HepG2 (cell line): ENCODE results near the gene SAMD10. TPM values are rescaled to one million over a fixed set of nuclear protein-coding genes. Genes with fewer than 3 reads are reported as not detected.

Experiments
- ARNT ChIP-seq: fragments of 450-650 bp; IDR thresholded peaks from 2 replicates; pipeline ENCODE4 v1.6.1; 2017
- CC2D1A ChIP-seq: sonication (generic); formaldehyde crosslinking; IDR thresholded peaks from 2 replicates; pipeline ENCODE4 v1.8.1; 2023; ENCODE audit warnings: mild to moderate bottlenecking, missing genetic modification reagents
- GZF1 ChIP-seq: sonication (generic); formaldehyde crosslinking; IDR thresholded peaks from 2 replicates; pipeline ENCODE4 v1.5.1; 2020; ENCODE audit warnings: mild to moderate bottlenecking, missing genetic modification reagents
- HMG20B ChIP-seq: conservative IDR thresholded peaks from 2 replicates; pipeline ENCODE4 v1.6.1; 2016; ENCODE audit warnings: missing genetic modification reagents, missing compliant biosample characterization
- HNRNPUL1 ChIP-seq: fragments of 200-400 bp; formaldehyde crosslinking; IDR thresholded peaks from 2 replicates; pipeline ENCODE4 v1.6.1; 2017; ENCODE audit warnings: low read depth, mild to moderate bottlenecking, low read length, moderate library complexity
- IRF2 ChIP-seq: IDR thresholded peaks from 2 replicates; pipeline ENCODE4 v1.6.1; 2018; ENCODE audit warnings: missing genetic modification reagents, missing compliant biosample characterization
- KAT7 ChIP-seq: IDR thresholded peaks from 2 replicates; pipeline ENCODE4 v1.6.1; 2018; ENCODE audit warnings: borderline replicate concordance, missing compliant biosample characterization
- KAT8 ChIP-seq: IDR thresholded peaks from 2 replicates; pipeline ENCODE4 v1.6.1; 2016; ENCODE audit warnings: missing genetic modification reagents, missing compliant biosample characterization
- KLF11 ChIP-seq: IDR thresholded peaks from 2 replicates; pipeline ENCODE4 v1.6.1; 2016; ENCODE audit warnings: missing compliant biosample characterization
- MEF2D ChIP-seq: sonication (generic); formaldehyde crosslinking; IDR thresholded peaks from 2 replicates; pipeline ENCODE4 v1.5.1; 2020; ENCODE audit warnings: mild to moderate bottlenecking, missing genetic modification reagents
- MIER2 ChIP-seq: IDR thresholded peaks from 2 replicates; pipeline ENCODE4 v1.6.1; 2016; ENCODE audit warnings: missing biosample characterization, missing genetic modification reagents
- PRPF4 ChIP-seq: fragments of 200-400 bp; formaldehyde crosslinking; IDR thresholded peaks from 2 replicates; pipeline ENCODE4 v1.6.1; 2016; ENCODE audit warnings: low read length, low read depth; ENCODE audit not compliant: poor library complexity, severe bottlenecking
- RAD21 ChIP-seq: fragments of 450-650 bp; formaldehyde crosslinking; IDR thresholded peaks from 2 replicates; pipeline ENCODE4 v1.5.0; 2020; ENCODE audit warnings: mild to moderate bottlenecking
- SATB2 ChIP-seq: sonication (generic); formaldehyde crosslinking; IDR thresholded peaks from 2 replicates; pipeline ENCODE4 v1.5.0; 2020; ENCODE audit warnings: missing genetic modification reagents
- STAG1 ChIP-seq: sonication (generic); formaldehyde crosslinking; IDR thresholded peaks from 2 replicates; pipeline ENCODE4 v1.4.0; 2020; ENCODE audit warnings: missing genetic modification reagents
- WIZ ChIP-seq: sonication (generic); formaldehyde crosslinking; IDR thresholded peaks from 2 replicates; pipeline ENCODE4 v1.5.1; 2020; ENCODE audit warnings: mild to moderate bottlenecking, missing genetic modification reagents
- ZMYM4 ChIP-seq: sonication (generic); formaldehyde crosslinking; IDR thresholded peaks from 2 replicates; pipeline ENCODE4 v1.8.1; 2023; ENCODE audit warnings: mild to moderate bottlenecking, missing genetic modification reagents
- ZNF121 ChIP-seq: sonication (generic); formaldehyde crosslinking; IDR thresholded peaks from 2 replicates; pipeline ENCODE4 v1.5.0; 2020; ENCODE audit warnings: mild to moderate bottlenecking, missing genetic modification reagents
- ZNF256 ChIP-seq: sonication (generic); formaldehyde crosslinking; conservative IDR thresholded peaks from 2 replicates; pipeline ENCODE4 v1.4.0; 2020; ENCODE audit warnings: missing genetic modification reagents
- ZNF446 ChIP-seq: sonication (generic); formaldehyde crosslinking; IDR thresholded peaks from 2 replicates; pipeline ENCODE4 v1.5.0; 2020; ENCODE audit warnings: mild to moderate bottlenecking, missing genetic modification reagents
- ZNF614 ChIP-seq: IDR thresholded peaks from 2 replicates; pipeline ENCODE4 v1.6.1; 2018; ENCODE audit warnings: missing biosample characterization, missing genetic modification reagents, inconsistent platforms, borderline replicate concordance
- ZNF672 ChIP-seq: sonication (generic); formaldehyde crosslinking; IDR thresholded peaks from 2 replicates; pipeline ENCODE4 v1.8.1; 2022; ENCODE audit warnings: missing genetic modification reagents
- ZNF775 ChIP-seq: sonication (generic); formaldehyde crosslinking; IDR thresholded peaks from 2 replicates; pipeline ENCODE4 v1.4.0; 2020; ENCODE audit warnings: missing genetic modification reagents, mild to moderate bottlenecking, moderate library complexity, borderline replicate concordance
- ZNF839 ChIP-seq: sonication (generic); formaldehyde crosslinking; IDR thresholded peaks from 2 replicates; pipeline ENCODE4 v1.4.0; 2020; ENCODE audit warnings: missing genetic modification reagents, mild to moderate bottlenecking, borderline replicate concordance
- ZNF841 ChIP-seq: sonication (generic); formaldehyde crosslinking; IDR thresholded peaks from 2 replicates; pipeline ENCODE4 v1.8.1; 2023; ENCODE audit warnings: missing genetic modification reagents, borderline replicate concordance
- polyA plus RNA-seq, 8 experiments: library from polyadenylated mRNA; depleted of rRNA in 3 of 8; stranded (reverse) in 7 of 8; unstranded in 1 of 8; fragments of >200 nt; fragmentation: Illumina TruSeq in 4 of 8; extraction: Trizol in 4 of 8; gene quantifications; 2 replicates each; pipeline versions ENCODE4 v1.2.1 to v1.2.3, GENCODE V29; 2011 to 2016; ENCODE audit warnings: low read depth in 4 of 8, missing spikeins in 1 of 8, mixed read lengths in 1 of 8; ENCODE audit not compliant: insufficient read depth in 1 of 8
- total RNA-seq, 5 experiments: library from RNA; depleted of rRNA; stranded (reverse); fragments of >200 nt; fragmentation: Illumina TruSeq; extraction: Trizol; gene quantifications; 2 replicates each; pipeline ENCODE4 v1.2.3, GENCODE V29; 2016; ENCODE audit warnings: low read depth in 1 of 5
- TF ChIP-seq, protein P1 (sequence below): sonication (generic); formaldehyde crosslinking; IDR thresholded peaks from 2 replicates; pipeline ENCODE4 v1.4.0; 2020; ENCODE audit warnings: missing genetic modification reagents
- TF ChIP-seq, protein P2 (sequence below): sonication (generic); formaldehyde crosslinking; IDR thresholded peaks from 2 replicates; pipeline ENCODE4 v1.8.1; 2023; ENCODE audit warnings: missing genetic modification reagents, inconsistent platforms, borderline replicate concordance
- TF ChIP-seq, protein P3 (sequence below): sonication (generic); formaldehyde crosslinking; IDR thresholded peaks from 2 replicates; pipeline ENCODE4 v1.4.0; 2020; ENCODE audit warnings: low read depth, mild to moderate bottlenecking, missing genetic modification reagents
- TF ChIP-seq, protein P4 (sequence below): sonication (generic); formaldehyde crosslinking; IDR thresholded peaks from 2 replicates; pipeline ENCODE4 v1.9.0; 2021; ENCODE audit warnings: missing genetic modification reagents, borderline replicate concordance

Gene SAMD10
- total and polyA plus RNA-seq, 2 of the 13 experiments (the other 11 are each of a cell fraction or from before 2014, with no cell fraction given) = 6.1 to 11.0 TPM

DNA sequence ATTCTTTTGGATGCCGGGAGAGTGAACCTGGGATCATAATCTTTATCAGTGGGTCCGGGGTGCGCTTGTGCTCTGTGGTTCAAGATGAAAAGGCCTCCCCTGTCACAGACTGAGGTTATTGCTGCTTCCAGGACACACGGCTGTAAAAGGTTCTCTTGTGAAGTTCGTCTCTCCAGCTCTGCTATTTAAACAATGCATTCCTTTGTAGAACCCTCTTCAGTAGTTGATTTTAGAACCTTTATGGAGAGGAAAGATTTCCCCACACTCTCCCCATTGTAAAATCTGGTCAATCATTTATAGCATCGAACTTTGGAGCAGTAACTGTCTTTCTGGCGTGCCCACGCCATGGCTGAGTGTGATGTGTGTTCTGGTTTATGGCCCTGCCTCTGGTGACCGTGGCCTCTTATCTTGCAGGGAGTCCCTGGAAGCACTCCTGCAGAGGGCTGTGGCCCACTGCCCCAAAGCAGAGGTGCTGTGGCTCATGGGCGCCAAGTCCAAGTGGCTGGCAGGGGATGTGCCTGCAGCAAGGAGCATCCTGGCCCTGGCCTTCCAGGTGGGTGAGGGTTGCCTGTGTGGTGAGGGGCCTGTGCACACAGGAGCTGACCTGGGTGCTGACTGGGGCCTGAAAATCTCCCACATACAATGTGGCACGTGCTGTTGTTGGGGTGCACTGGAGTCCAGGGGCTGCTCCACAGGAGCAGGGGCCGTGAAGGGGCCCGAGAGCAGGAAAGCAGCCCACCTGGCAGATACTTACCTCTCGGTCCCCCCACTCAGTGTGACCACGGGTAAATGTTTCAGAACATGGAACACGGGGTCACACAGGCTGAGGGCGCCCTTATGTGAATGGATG, 44.9 kb upstream of the SAMD10 start (continued):
- TF ChIP-seq ZNF672 (CRISPR knock-in tag) (no peak), WIZ (CRISPR knock-in tag) (no peak), ZNF614 (CRISPR knock-in tag) (peak; percentile 49), ZNF839 (CRISPR knock-in tag) (no peak; the same call in 1 of the 2 replicates), ZNF841 (CRISPR knock-in tag) (no peak), MIER2 (CRISPR knock-in tag) (peak; percentile 90), ARNT (no peak), KAT8 (CRISPR knock-in tag) (peak; percentile 76; the same call in 1 of the 2 replicates), PRPF4 (peak; percentile 19), HNRNPUL1 (no peak), ZNF121 (CRISPR knock-in tag) (peak; percentile 59), GZF1 (CRISPR knock-in tag) (peak; percentile 80; the same call in 1 of the 2 replicates), ZNF256 (CRISPR knock-in tag) (no peak), IRF2 (peak; percentile 52; the same call in 1 of the 2 replicates), ZNF775 (CRISPR knock-in tag) (peak; percentile 63; the same call in 1 of the 2 replicates), RAD21 (peak; percentile 72), KLF11 (no peak), ZMYM4 (CRISPR knock-in tag) (peak; percentile 63), MEF2D (CRISPR knock-in tag) (peak; percentile 77), CC2D1A (CRISPR knock-in tag) (no peak), STAG1 (peak; percentile 25; the same call in 1 of the 2 replicates), KAT7 (CRISPR knock-in tag) (no peak), SATB2 (CRISPR knock-in tag) (no peak), ZNF446 (no peak), HMG20B (CRISPR knock-in tag) (0 out of 2 replicates have a peak, but pooled peaks have one; percentile 32)
- TF ChIP-seq, protein P1, sequence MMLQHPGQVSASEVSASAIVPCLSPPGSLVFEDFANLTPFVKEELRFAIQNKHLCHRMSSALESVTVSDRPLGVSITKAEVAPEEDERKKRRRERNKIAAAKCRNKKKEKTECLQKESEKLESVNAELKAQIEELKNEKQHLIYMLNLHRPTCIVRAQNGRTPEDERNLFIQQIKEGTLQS = peak; percentile 31; the same call in 1 of the 2 replicates
- TF ChIP-seq, protein P2, sequence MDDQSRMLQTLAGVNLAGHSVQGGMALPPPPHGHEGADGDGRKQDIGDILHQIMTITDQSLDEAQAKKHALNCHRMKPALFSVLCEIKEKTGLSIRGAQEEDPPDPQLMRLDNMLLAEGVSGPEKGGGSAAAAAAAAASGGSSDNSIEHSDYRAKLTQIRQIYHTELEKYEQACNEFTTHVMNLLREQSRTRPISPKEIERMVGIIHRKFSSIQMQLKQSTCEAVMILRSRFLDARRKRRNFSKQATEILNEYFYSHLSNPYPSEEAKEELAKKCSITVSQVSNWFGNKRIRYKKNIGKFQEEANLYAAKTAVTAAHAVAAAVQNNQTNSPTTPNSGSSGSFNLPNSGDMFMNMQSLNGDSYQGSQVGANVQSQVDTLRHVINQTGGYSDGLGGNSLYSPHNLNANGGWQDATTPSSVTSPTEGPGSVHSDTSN = no peak
- TF ChIP-seq, protein P3, sequence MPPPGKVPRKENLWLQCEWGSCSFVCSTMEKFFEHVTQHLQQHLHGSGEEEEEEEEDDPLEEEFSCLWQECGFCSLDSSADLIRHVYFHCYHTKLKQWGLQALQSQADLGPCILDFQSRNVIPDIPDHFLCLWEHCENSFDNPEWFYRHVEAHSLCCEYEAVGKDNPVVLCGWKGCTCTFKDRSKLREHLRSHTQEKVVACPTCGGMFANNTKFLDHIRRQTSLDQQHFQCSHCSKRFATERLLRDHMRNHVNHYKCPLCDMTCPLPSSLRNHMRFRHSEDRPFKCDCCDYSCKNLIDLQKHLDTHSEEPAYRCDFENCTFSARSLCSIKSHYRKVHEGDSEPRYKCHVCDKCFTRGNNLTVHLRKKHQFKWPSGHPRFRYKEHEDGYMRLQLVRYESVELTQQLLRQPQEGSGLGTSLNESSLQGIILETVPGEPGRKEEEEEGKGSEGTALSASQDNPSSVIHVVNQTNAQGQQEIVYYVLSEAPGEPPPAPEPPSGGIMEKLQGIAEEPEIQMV (CRISPR knock-in tag) = peak; percentile 83; the same call in 1 of the 2 replicates
- TF ChIP-seq, protein P4, sequence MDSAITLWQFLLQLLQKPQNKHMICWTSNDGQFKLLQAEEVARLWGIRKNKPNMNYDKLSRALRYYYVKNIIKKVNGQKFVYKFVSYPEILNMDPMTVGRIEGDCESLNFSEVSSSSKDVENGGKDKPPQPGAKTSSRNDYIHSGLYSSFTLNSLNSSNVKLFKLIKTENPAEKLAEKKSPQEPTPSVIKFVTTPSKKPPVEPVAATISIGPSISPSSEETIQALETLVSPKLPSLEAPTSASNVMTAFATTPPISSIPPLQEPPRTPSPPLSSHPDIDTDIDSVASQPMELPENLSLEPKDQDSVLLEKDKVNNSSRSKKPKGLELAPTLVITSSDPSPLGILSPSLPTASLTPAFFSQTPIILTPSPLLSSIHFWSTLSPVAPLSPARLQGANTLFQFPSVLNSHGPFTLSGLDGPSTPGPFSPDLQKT = no peak
